ENCODE results near the gene KDM8.
"Not testable (repeated sequence)": the region's sequence is repeated elsewhere in the genome, so short reads cannot be mapped to it uniquely, and the experiment has no call there.

The KDM8 gene

GRCh38 chr16:27193300-27193990 is 9.9 kb upstream of the KDM8 start:
- no peak for DNase-seq

DNA sequence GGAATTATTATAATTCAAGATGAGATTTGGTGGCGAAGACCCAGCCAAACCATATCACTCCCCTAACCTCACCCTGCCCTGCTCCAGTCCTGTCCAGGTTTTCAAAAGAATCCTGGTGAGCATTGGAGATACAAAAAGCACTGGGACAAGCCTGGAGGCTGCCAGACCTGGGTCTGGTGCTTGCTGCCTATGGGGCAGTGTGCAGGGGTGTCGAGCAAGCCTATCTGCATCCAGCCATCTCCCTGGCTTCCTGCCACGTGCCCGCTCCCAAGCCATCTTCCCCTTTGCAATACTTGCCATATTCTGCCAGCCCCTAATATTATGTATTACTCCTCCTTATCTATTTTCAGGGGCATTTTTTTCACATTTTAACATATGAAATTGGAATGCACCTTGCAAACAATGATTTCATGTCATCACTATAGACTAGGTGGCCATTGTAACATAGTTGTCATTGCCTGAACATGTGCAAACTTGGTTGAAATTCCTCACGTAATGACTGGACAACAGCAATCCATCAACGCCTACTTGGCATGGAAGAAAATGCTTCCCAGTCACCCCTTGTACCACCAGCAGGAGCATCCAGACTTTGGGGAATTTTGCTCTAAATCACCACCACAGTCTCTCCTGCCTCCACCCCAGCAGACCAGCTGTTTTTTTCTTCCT is 8.1 kb upstream of the KDM8 start:
- no peak for DNase-seq

DNA sequence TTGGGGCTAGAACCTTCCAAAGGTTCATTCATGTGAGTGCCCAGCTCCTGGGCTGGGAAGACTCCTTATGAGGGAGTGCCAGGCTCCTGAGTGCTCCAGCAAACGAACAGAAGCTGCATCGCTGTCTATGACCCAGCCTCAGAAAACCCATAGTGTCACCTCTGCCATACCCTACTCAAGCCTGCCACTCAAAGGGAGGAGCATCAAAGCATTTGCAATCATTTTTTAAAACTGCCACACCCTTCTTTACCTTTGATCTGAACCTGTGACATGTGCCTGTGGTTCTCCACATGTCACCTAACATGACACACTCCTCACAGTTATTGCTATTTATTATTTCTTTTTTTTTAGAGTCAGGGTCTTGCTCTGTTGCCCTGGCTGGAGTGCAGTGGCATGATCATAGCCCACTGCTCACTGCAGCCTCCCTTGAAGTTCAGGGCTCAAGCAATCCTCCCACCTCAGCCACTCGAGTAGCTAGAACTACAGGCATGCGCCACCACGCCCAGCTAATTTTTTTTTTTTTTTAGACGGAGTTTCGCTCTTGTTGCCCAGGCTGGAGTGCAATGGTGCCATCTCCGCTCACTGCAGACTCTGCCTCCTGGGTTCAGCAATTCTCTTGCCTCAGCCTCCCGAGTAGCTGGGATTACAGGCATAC is 7.3 kb upstream of the KDM8 start:
- peak; percentile 83 for DNase-seq

GRCh38 chr16:27197004-27197403 is 6.3 kb upstream of the KDM8 start:
- DNase-seq, result no peak

DNA sequence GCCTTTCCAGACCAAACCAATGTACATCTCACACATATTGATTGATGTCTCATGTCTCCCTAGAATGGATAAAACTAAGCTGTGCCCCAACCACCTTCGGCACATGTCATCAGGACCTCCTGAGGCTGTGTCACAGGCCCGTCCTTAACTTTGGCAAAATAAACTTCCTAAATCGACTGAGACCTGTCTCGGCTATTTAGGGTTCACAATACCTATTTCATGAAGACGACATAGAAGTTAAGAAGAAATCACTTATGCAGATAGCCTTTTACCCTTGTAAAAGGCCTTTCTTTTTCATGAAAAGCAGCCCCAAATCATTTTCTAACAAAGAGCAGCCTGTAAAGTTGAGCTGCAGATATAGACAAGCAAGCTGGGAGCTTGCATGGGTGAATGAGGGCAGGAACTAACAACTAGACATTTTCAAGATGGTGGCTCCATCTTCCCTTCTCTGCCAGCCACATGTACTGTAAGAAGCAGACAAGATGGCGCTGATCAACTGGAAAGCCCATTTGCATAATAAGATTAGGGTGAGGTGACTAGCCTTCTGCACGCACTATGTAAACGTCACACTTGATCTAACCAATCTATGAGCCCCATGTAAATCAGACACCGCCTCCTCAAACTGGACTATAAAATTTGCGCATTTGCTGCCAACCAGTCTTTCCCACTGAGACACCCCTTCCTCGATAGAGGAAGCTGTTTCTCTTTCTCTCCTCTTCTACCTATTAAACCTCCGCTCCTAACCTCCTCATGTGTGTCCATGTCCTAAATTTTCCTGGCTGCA is 4.7 kb upstream of the KDM8 start:
- no peak for DNase-seq

- no peak for DNase-seq
Observed at GRCh38 chr16:27199235-27199586, 4.1 kb upstream of the KDM8 start.

- DNase-seq, result peak; percentile 66
Observed at GRCh38 chr16:27199736-27200135, 3.6 kb upstream of the KDM8 start.

GRCh38 chr16:27200914-27201313 is 2.4 kb upstream of the KDM8 start:
- DNase-seq, result not testable (repeated sequence)

- peak; percentile 94 for DNase-seq
Observed at GRCh38 chr16:27202923-27203506, 311 bp upstream of the KDM8 start.

DNA sequence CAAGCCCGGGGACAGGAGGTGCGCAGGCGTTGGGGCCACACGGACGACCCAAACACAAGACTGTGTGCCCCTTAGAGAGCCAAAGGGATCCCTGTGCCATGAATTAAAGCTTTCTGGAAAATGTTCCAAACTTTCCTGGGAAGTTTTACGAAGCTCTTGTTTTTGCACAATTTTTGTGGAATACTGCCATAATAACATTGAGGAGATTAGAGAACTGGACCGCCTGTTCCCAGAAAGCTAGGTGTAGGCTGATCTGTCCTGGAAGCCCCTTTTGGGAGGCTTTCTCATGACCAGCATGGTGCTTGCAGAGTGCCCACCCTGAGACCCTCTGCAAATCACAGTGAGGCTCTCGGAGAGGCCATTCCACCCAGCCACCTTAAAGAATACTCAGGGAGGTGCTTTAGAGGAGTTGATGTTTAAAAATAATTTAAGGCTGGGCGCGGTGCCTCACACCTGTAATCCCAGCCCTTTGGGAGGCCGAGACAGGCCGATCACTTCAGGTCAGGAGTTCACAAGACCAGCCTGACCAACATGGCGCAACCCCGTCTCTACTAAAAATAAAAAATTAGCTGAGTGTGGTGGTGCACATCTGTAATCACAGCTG is 1.1 kb downstream of the KDM8 start:
- DNase-seq, result no peak

- no peak for DNase-seq
Observed at GRCh38 chr16:27205423-27206065, 2.2 kb downstream of the KDM8 start.

- DNase-seq, result not testable (repeated sequence)
Observed at GRCh38 chr16:27207121-27207520, 3.8 kb downstream of the KDM8 start.

- no peak for DNase-seq
Observed at GRCh38 chr16:27208081-27208680, 4.9 kb downstream of the KDM8 start.

DNA sequence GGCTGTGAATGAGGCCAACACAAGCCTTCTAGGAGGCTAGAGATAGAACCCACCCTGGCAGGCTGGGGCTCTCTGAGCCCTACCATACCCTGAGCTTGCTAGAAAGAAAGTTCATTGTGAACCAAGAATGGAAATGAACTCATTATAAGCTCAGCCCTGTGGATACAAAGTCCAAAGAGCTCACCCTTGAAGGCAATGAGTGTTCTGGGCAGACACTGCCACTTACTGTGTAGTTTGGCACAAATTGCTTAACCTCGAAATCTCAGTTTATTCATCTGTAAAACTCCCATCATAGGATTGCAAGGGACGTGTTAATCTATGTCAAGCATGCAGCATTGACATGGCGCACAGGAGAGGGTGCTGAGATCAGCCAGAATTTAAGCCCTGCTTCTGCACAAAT is 5.5 kb downstream of the KDM8 start:
- no peak for DNase-seq

- DNase-seq, result no peak
Observed at GRCh38 chr16:27209591-27209990, 6.3 kb downstream of the KDM8 start.

DNA sequence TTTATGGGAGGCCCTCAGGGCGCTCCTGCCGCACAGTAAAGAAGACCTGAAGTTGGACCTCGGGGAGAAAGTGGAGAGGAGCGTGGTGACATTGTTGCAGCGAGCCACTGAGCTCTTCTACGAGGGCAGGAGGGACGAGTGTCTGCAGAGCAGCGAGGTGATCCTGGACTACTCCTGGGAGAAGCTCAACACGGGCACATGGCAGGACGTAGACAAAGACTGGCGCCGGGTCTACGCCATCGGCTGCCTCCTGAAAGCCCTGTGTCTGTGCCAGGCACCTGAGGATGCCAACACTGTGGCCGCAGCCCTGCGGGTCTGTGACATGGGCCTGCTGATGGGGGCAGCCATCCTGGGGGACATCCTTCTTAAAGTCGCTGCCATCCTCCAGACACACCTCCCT is 6.8 kb downstream of the KDM8 start:
- no peak for DNase-seq

GRCh38 chr16:27211026-27211425 is 7.7 kb downstream of the KDM8 start:
- DNase-seq, result no peak

- no peak for DNase-seq
Observed at GRCh38 chr16:27214084-27214961, 11.0 kb downstream of the KDM8 start.

GRCh38 chr16:27215660-27216059 is 12.3 kb downstream of the KDM8 start:
- no peak for DNase-seq

- no peak for DNase-seq
Observed at GRCh38 chr16:27216297-27216885, 13.1 kb downstream of the KDM8 start.
